ENCODE data around the gene FAM13A. TPM values are rescaled to one million over a fixed set of nuclear protein-coding genes. Genes with fewer than 3 reads are reported as not detected.

FAM13A gene
- total and polyA plus RNA-seq, 2 of the 13 experiments (the other 11 are each of a cell fraction or from before 2014, with no cell fraction given), result 1.2 to 36.2 TPM

DNA sequence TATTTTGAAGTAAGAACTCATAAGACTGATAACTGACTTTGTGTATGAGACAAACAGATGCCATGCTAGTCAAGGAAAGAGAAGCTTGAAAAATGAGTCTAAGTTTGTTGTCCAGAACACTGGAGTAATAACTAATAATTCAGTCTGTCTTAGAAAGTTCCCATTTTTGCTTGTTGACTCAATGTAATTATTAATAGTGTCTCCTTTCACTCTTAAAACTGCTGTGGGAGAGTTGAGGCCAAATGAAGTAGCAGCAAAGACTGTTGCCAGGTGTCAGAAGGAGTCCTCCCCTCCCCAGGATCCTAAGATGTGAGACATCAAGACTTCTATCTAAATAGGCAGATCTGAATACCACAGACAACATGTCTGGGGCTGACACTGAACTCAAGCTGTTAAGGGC, 20.8 kb upstream of the FAM13A start (continued):
- TF ChIP-seq, protein P1, sequence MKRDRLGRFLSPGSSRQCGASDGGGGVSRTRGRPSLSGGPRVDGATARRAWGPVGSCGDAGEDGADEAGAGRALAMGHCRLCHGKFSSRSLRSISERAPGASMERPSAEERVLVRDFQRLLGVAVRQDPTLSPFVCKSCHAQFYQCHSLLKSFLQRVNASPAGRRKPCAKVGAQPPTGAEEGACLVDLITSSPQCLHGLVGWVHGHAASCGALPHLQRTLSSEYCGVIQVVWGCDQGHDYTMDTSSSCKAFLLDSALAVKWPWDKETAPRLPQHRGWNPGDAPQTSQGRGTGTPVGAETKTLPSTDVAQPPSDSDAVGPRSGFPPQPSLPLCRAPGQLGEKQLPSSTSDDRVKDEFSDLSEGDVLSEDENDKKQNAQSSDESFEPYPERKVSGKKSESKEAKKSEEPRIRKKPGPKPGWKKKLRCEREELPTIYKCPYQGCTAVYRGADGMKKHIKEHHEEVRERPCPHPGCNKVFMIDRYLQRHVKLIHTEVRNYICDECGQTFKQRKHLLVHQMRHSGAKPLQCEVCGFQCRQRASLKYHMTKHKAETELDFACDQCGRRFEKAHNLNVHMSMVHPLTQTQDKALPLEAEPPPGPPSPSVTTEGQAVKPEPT (CRISPR knock-in tag; IDR thresholded peaks at IDR 0.05; ENCODE audit: low read depth), result no peak

GRCh38 chr4:89072921-89073320, 15.9 kb upstream of the FAM13A start:
- 0% methylated on average over 1 of the region's 1 CpG for WGBS (ENCODE audit: low lambda C conversion rate)
- FAIRE-seq, result no peak

More at GRCh38 chr4:89072921-89073320, 15.9 kb upstream of the FAM13A start:
- no peak for ATAC-seq
- TF ChIP-seq PAX8 (CRISPR knock-in tag; IDR thresholded peaks at IDR 0.05; ENCODE audit: borderline replicate concordance), result no peak
- TF ChIP-seq ZNF619 (CRISPR knock-in tag; IDR thresholded peaks at IDR 0.05), result no peak
- TF ChIP-seq SPEN (CRISPR knock-in tag; IDR thresholded peaks at IDR 0.05; ENCODE audit: low read depth), result no peak
- TF ChIP-seq ZNF746 (CRISPR knock-in tag; IDR thresholded peaks at IDR 0.05), result no peak
- TF ChIP-seq, protein P2, sequence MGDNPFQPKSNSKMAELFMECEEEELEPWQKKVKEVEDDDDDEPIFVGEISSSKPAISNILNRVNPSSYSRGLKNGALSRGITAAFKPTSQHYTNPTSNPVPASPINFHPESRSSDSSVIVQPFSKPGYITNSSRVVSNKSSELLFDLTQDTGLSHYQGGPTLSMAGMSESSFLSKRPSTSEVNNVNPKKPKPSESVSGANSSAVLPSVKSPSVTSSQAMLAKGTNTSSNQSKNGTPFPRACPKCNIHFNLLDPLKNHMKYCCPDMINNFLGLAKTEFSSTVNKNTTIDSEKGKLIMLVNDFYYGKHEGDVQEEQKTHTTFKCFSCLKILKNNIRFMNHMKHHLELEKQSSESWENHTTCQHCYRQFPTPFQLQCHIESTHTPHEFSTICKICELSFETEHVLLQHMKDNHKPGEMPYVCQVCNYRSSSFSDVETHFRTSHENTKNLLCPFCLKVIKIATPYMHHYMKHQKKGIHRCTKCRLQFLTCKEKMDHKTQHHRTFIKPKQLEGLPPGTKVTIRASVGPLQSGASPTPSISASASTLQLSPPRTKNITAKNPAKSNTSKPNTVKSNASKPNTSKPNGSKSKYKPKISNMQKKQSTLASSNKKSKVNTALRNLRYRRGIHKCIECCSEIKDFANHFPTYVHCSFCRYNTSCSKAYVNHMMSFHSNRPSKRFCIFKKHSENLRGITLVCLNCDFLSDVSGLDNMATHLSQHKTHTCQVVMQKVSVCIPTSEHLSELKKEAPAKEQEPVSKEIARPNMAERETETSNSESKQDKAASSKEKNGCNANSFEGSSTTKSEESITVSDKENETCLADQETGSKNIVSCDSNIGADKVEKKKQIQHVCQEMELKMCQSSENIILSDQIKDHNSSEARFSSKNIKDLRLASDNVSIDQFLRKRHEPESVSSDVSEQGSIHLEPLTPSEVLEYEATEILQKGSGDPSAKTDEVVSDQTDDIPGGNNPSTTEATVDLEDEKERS (CRISPR knock-in tag; IDR thresholded peaks at IDR 0.05), result no peak
- TF ChIP-seq, protein P3, sequence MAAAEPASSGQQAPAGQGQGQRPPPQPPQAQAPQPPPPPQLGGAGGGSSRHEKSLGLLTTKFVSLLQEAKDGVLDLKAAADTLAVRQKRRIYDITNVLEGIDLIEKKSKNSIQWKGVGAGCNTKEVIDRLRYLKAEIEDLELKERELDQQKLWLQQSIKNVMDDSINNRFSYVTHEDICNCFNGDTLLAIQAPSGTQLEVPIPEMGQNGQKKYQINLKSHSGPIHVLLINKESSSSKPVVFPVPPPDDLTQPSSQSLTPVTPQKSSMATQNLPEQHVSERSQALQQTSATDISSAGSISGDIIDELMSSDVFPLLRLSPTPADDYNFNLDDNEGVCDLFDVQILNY (CRISPR knock-in tag; conservative IDR thresholded peaks at IDR 0.05), result no peak
- TF ChIP-seq STAT5B (CRISPR knock-in tag; IDR thresholded peaks at IDR 0.05), result no peak
- TF ChIP-seq PTBP1 (IDR thresholded peaks at IDR 0.05; ENCODE audit: low read depth, low read length, poor library complexity, severe bottlenecking), result no peak
- TF ChIP-seq PHB2 (IDR thresholded peaks at IDR 0.05; ENCODE audit: partially characterized antibody), result no peak
- TF ChIP-seq, protein P4, sequence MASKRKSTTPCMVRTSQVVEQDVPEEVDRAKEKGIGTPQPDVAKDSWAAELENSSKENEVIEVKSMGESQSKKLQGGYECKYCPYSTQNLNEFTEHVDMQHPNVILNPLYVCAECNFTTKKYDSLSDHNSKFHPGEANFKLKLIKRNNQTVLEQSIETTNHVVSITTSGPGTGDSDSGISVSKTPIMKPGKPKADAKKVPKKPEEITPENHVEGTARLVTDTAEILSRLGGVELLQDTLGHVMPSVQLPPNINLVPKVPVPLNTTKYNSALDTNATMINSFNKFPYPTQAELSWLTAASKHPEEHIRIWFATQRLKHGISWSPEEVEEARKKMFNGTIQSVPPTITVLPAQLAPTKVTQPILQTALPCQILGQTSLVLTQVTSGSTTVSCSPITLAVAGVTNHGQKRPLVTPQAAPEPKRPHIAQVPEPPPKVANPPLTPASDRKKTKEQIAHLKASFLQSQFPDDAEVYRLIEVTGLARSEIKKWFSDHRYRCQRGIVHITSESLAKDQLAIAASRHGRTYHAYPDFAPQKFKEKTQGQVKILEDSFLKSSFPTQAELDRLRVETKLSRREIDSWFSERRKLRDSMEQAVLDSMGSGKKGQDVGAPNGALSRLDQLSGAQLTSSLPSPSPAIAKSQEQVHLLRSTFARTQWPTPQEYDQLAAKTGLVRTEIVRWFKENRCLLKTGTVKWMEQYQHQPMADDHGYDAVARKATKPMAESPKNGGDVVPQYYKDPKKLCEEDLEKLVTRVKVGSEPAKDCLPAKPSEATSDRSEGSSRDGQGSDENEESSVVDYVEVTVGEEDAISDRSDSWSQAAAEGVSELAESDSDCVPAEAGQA (IDR thresholded peaks at IDR 0.05; ENCODE audit: low read depth), result no peak
- TF ChIP-seq, protein P4 (CRISPR knock-in tag; IDR thresholded peaks at IDR 0.05; ENCODE audit: borderline replicate concordance), result no peak
- Histone ChIP-seq H3K27ac (ENCODE audit: extremely low read length, insufficient read depth, low read length) (no peak overlapping the region), H2AFZ (ENCODE audit: low read length) (no peak overlapping the region), H3K9ac (ENCODE audit: insufficient read depth, low read depth, low read length) (no peak overlapping the region), H3K4me3 (replicated peaks in 1 of 3; ENCODE audit: insufficient read depth in 1 of 3, low read depth in 2 of 3, low read length in 3 of 3) (no peak overlapping the region), H4K20me1 (ENCODE audit: insufficient read depth, low read length) (no peaks in the 10 kb centered on the region), H3K4me2 (ENCODE audit: low read depth, low read length) (no peak overlapping the region), H3K27me3 (ENCODE audit: control insufficient read depth in 1 of 2, insufficient read depth in 2 of 2, low read length in 2 of 2) (no peaks in the 10 kb centered on the region; a peak in 1 of 5 replicates), H3K4me1 (ENCODE audit: insufficient read depth, low read length) (no peaks in the 10 kb centered on the region), H3K36me3 (replicated peaks in 1 of 2; ENCODE audit: control insufficient read depth in 1 of 2, insufficient read depth in 2 of 2, low read length in 2 of 2) (no peaks in the 10 kb centered on the region), H3K9me3 (ENCODE audit: low read length) (no peaks in the 10 kb centered on the region), H3K79me2 (ENCODE audit: insufficient read depth, low read length) (no peaks in the 10 kb centered on the region)
- in situ Hi-C loops (cut with HindIII; ENCODE audit: extremely low pct_ligation_motif_present, low pct_unique_long_range_greater_than_20kb), result no loop called here
- no TSS peak for BruUV-seq (replicated peaks)
- POLR2A ChIA-PET, result no interaction called here
- intact Hi-C loops (cut with micrococcal nuclease; ENCODE audit: unreplicated experiment), result no loop called here
- CTCF ChIA-PET (ENCODE audit: low intra/inter-chr PET ratio, low total read pairs), result no interaction called here
- DNase-seq (ENCODE audit: low spot score), result no peak
